Neutrophil (primary cell): ENCODE results near the gene TMEM158.

Experiments used
- H3K27ac ChIP-seq: fragments of 200-600 bp; sonication (generic); 2 replicates; pipeline ENCODE4 v1.5.1; 2016; ENCODE audit warnings: mild to moderate bottlenecking, moderate library complexity
- H3K27me3 ChIP-seq: fragments of 200-600 bp; sonication (generic); 2 replicates; pipeline ENCODE4 v1.6.0; 2016; ENCODE audit warnings: mild to moderate bottlenecking
- H3K36me3 ChIP-seq: fragments of 200-600 bp; sonication (generic); 2 replicates; pipeline ENCODE4 v1.5.1; 2017
- H3K4me1 ChIP-seq, 2 experiments: fragments of 200-600 bp in 1 of 2; sonication (generic) in 1 of 2; 1 replicate in 1 of 2; 2 replicates in 1 of 2; pipeline versions ENCODE4 v1.5.1 to v1.6.1; 2013 to 2016; ENCODE audit warnings: low read depth in 1 of 2, low read length in 1 of 2, mild to moderate bottlenecking in 1 of 2, moderate library complexity in 1 of 2; ENCODE audit not compliant: control insufficient read depth in 1 of 2, insufficient read depth in 1 of 2
- H3K4me3 ChIP-seq, 2 experiments: fragments of 200-600 bp in 1 of 2; sonication (generic) in 1 of 2; 1 replicate in 1 of 2; 2 replicates in 1 of 2; pipeline ENCODE4 v1.5.1; 2013 to 2016; ENCODE audit warnings: low read depth in 1 of 2, low read length in 1 of 2, mild to moderate bottlenecking in 1 of 2, moderate library complexity in 1 of 2
- H3K9me3 ChIP-seq: fragments of 200-600 bp; sonication (generic); 2 replicates; pipeline ENCODE4 v1.5.1; 2016
- CTCF ChIP-seq: fragments of 200-600 bp; sonication (generic); IDR thresholded peaks from 2 replicates; pipeline ENCODE4 v1.5.1; 2016; ENCODE audit warnings: antibody characterized with exemption

TMEM158 gene

GRCh38 chr3:45182915-45183871 lies 42.9 kb downstream of the TMEM158 start:
- no peaks in the 10 kb centered on the region for H3K4me1 ChIP-seq
- H3K27me3 ChIP-seq = no peaks in the 10 kb centered on the region
- H3K36me3 ChIP-seq = no peaks in the 10 kb centered on the region
- no peak overlapping the region for H3K27ac ChIP-seq
- TF ChIP-seq CTCF = no peak
- no peaks in the 10 kb centered on the region for H3K9me3 ChIP-seq
- H3K4me3 ChIP-seq = no peak overlapping the region

GRCh38 chr3:45181496-45181895 lies 44.6 kb downstream of the TMEM158 start:
- Histone ChIP-seq H3K4me3 (no peak overlapping the region), H3K27me3 (no peaks in the 10 kb centered on the region), H3K4me1 (no peaks in the 10 kb centered on the region), H3K9me3 (no peaks in the 10 kb centered on the region), H3K36me3 (no peaks in the 10 kb centered on the region), H3K27ac (no peak overlapping the region)
- TF ChIP-seq CTCF = no peak

- Histone ChIP-seq H3K27ac (no peak overlapping the region), H3K4me1 (no peaks in the 10 kb centered on the region), H3K36me3 (no peaks in the 10 kb centered on the region), H3K4me3 (no peak overlapping the region), H3K27me3 (no peaks in the 10 kb centered on the region), H3K9me3 (no peaks in the 10 kb centered on the region)
- TF ChIP-seq CTCF = no peak
Observed at GRCh38 chr3:45180899-45181298, 45.2 kb downstream of the TMEM158 start.

- Histone ChIP-seq H3K9me3 (no peaks in the 10 kb centered on the region), H3K36me3 (no peaks in the 10 kb centered on the region), H3K27me3 (no peaks in the 10 kb centered on the region), H3K27ac (no peak overlapping the region), H3K4me3 (no peak overlapping the region), H3K4me1 (no peaks in the 10 kb centered on the region)
- no peak for TF ChIP-seq CTCF
Observed at GRCh38 chr3:45180051-45180450, 46.0 kb downstream of the TMEM158 start.

GRCh38 chr3:45179163-45179562 lies 46.9 kb downstream of the TMEM158 start:
- no peaks in the 10 kb centered on the region for H3K9me3 ChIP-seq
- no peaks in the 10 kb centered on the region for H3K27me3 ChIP-seq
- no peak overlapping the region for H3K27ac ChIP-seq
- H3K36me3 ChIP-seq = no peaks in the 10 kb centered on the region
- no peak overlapping the region for H3K4me3 ChIP-seq
- no peak for TF ChIP-seq CTCF
- H3K4me1 ChIP-seq = no peaks in the 10 kb centered on the region
